NCI-H524 treated with DMSO at 0.1 percent for 48 hours (cell line): ENCODE results near the gene CXCL12.

Experiments
- DNase-seq: peaks from one replicate; lab custom pipeline; 2025; lab: John Stamatoyannopoulos, UW

Gene CXCL12

GRCh38 chr10:44399659-44400451 lies 15.0 kb upstream of the CXCL12 start:
- DNase-seq: no peak

DNA sequence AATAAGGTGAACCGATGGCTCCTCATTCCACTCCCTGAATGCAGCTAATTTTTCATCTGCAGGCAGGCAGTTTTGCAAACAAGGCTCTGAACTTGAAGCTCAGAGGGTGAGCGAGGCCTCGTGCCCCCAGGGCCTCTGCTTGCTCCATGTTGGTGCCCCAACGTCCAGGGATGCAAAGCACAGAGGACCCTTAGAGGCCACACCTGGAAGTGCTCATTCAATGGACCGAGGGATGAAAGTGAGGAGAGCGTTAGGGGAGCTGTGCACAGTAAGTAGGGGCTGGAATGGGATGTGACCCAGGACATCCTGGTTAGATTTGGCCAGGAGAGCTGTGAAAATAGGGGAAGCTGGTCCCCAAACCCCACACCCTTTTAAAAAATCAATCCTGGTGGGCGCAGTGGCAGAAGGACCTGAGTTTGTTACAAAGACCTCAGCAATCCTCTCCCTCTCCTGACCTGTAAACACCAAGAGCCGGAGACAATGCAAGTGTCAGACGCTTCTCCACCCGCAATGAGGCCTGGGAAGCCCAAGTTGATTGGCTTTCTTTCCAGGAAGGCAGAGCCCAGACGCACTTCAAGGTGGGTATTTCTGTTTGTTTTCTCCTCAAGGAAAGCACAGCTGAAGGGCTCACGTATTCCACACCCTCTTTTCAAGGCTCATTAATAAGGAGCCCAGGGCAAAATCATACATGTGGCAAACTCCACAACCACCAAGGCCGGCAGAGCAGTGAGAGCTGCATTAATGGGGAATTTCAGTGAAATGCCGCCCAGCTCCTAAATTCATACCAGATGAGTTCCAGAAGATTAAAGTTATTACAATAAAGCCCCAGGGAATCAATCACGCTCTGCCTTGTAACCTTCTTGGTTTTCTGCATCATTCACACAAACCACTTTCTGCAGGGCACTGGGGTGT lies 14.1 kb upstream of the CXCL12 start:
- no peak for DNase-seq

DNA sequence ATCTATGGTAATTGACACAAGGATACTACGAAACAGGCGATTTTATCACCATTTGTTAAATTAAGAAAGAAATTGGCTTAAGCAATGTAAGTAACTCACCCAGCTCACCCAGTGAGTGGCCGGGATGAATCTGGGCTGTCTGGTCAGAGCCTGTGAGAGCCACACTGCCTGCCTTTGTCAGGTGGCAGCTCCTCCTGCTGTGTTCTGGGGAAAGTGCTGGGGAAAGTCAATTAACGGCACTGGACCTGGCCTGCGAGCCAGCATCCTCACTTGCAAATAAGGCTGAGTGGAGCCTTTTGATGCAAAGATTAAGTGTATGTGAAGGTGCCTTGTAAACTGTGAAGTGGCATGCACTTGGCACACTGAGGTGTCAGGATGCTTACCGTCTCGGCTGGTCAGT lies 13.4 kb upstream of the CXCL12 start:
- no peak for DNase-seq

- no peak for DNase-seq
Measured at GRCh38 chr10:44397476-44398225, 12.8 kb upstream of the CXCL12 start.

GRCh38 chr10:44396671-44397191 lies 11.8 kb upstream of the CXCL12 start:
- no peak for DNase-seq

DNA sequence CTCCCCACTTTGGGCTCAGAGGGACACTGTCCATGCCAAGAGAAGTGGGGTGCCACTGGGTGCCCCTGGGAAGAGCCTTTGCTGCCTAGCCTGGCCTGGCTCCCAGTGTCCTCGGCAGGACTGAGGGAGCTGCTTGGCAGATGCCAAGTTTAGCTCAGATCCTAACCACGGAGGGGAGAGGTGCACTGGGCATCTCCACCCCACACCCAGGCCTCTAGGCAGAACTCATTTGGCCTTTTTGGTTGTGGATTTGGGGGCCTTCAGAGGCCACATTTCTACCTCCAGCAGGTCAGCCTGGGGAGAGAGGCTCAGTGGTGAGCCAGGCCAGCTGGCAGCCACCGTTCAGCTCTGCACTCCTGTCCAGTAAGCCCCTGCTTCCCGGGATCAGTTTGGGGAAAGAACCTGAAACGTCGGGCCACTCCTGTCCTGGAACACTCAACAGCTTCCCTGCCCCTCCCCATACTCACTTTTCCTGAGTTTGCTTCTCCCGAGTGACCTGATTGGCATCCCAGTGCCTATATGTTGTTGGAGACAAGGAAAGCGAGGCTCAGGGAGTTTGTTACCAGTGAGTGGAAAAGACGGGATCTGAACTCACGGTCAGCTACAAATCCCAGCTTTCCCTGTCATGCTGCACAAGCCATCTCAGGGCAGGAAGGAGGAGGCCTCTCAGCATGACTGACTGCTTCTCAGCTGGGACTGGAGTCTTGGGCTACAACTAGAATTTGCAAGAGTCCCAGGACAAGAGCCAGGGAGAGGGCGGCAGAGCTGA lies 11.2 kb upstream of the CXCL12 start:
- no peak for DNase-seq

- DNase-seq: no peak
Measured at GRCh38 chr10:44395396-44395795, 10.5 kb upstream of the CXCL12 start.

- DNase-seq: no peak
Measured at GRCh38 chr10:44394696-44395381, 9.9 kb upstream of the CXCL12 start.

- DNase-seq: no peak
Measured at GRCh38 chr10:44393834-44394547, 9.1 kb upstream of the CXCL12 start.

DNA sequence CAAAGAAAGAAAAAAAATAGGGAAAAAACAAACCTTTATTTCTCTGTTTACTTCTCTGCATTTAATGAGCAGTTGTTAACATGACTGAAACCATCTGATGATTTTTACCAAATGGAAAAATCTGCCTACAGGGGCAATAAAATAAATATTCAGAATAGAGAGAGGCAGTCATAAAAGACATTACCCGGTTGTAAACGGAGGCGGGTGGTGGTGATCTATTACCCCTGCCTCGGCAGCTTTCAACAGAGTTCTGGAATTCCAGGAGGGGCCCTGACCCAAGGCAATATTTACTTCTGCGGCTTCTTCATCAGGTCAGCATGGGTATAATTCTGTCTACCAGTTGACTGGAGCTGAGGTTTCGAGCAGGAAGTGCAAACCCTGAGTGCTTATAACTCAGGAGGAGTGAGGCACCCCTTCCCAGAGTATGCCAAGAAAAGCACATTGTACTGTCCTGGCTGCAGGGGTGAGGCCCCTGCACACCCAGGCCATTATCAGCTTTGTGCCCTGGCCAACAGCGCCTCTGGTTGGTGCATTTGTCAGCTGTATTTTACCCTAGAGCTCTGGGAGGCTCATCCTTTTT lies 8.2 kb upstream of the CXCL12 start:
- DNase-seq: no peak

DNA sequence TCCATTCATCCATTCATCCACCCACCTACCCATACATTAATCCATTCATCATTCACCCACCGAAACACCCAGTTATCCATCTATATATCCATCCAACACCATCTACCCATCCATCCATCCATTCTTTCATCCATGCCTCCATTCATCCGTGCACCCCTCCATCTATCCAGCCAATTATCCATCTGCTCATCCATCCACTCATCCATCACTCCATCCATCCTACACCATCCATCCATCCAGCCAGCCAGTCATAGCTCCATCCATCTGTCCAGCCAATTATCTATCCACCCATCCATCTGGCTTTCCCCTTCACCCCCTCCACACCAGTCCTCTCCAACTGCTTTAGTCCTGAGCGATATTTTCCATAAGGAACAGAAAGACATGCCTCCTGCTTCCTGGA lies 7.5 kb upstream of the CXCL12 start:
- DNase-seq: no peak

GRCh38 chr10:44391981-44392380 lies 7.1 kb upstream of the CXCL12 start:
- no peak for DNase-seq

- no peak for DNase-seq
Measured at GRCh38 chr10:44390585-44391072, 5.7 kb upstream of the CXCL12 start.

DNA sequence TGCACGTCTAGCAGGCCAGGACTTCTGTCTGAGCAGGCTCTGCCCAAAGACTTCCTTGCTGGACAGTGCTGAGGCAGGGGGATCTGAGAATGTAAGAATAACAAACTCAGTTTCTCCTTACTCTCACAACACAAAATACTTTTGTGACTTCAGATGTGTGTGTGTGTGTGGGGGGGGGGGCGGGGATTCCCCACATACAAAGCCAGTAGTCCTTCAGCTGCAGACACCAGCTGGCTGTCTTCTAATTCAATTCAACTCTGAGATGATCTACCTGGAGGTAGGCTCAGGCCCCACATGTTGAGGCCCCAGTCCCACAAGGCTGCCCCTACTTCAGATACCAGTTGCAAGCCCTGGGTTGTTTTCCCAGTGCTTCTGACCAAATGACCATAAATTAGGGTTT lies 4.7 kb upstream of the CXCL12 start:
- DNase-seq: no peak

DNA sequence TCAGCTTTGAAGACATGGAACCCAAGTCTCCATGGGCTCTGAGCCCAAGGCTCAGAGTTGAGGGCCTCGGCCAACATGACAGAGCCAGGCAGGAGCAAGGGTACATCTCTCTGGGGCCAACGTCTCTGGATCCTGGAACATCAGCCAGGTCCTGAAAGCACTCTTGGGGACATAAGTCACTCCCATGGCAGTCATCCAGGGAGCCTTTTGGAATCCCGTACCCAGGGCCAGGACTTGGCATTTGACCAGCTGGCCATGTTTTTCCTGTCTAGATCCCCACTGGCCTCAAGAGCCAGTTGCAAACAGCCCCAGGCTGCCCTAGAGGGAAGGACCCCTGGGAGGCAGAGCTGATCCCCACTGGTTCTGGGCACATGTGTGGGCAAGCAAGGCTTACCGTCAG lies 4.3 kb upstream of the CXCL12 start:
- DNase-seq: no peak

DNA sequence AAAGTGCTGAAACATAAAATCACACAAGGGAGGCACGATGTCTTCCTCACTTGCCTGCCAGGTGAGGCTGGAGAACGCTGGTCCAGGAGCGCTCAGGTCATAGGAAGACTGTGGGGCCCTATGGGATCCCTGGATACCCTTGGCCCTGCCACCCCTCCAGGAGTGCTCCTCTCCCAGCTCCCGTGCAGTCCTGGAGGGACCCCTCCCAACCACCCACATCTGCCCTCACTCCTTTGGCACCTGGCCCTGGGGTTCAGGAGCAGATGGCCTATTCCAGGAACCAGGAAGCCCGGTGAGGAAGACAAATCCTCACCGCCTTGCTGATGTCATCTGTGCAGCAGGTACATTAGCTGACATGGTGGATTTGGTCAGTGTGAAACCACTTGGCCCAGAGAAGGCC lies 3.7 kb upstream of the CXCL12 start:
- no peak for DNase-seq

GRCh38 chr10:44387853-44388251 lies 3.0 kb upstream of the CXCL12 start:
- DNase-seq: no peak

DNA sequence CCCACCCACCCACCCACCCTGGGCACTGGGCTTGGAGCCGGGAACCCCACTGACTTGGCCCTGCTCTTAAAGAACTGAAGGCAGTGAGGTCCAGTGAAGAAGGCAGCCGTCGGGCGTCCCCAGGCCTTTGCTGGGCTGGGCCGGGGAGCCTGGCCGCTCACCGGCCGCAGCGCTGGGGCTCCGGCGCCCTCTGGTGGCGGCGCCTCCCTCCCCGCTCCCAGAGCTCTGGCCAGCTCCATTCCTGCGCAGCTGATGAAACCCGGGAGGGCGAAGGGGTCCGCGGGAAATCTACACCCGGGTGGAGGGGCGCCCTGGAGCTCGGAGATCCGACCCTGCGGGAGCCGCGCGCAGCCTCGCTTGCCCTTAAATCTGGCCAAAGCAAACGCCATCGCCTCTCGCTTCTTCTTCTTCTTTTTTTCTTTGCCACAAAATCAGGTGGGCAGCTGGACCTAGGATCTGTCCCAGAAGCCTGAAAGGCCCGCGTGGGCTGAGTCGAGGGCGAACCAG lies 1.7 kb upstream of the CXCL12 start:
- DNase-seq: no peak

GRCh38 chr10:44385696-44386441 lies 972 bp upstream of the CXCL12 start:
- DNase-seq: no peak
